SU-DHL-6 (cell line): ENCODE results near the gene STARD5.

Source experiments
- H2AFZ ChIP-seq: fragments of 200-600 bp; sonication (generic); 2 replicates; pipeline ENCODE4 v1.6.1; 2014; ENCODE audit warnings: low read depth, mild to moderate bottlenecking, moderate library complexity, mixed read lengths, antibody characterized with exemption, low read length; ENCODE audit not compliant: severe bottlenecking
- H3F3A ChIP-seq: fragments of 200-600 bp; shearing (Covaris generic); 2 replicates; pipeline ENCODE4 v1.6.0; 2016; ENCODE audit warnings: antibody characterized with exemption, mild to moderate bottlenecking; ENCODE audit not compliant: insufficient read depth
- H3K27ac ChIP-seq: fragments of 200-600 bp; sonication (generic); 2 replicates; pipeline ENCODE4 v1.5.1; 2016; ENCODE audit warnings: low read depth, mild to moderate bottlenecking, low read length, moderate library complexity, mixed read lengths
- H3K27me3 ChIP-seq: fragments of 200-600 bp; sonication (generic), shearing (Covaris generic); 2 replicates; pipeline ENCODE4 v1.6.0; 2014; ENCODE audit warnings: mild to moderate bottlenecking, low read length
- H3K36me3 ChIP-seq: fragments of 200-600 bp; sonication (generic); 2 replicates; pipeline ENCODE4 v1.6.1; 2014; ENCODE audit warnings: mild to moderate bottlenecking, low read length, mixed read lengths
- H3K4me2 ChIP-seq: fragments of 300-600, 200-600 bp; shearing (Covaris generic), sonication (generic); 2 replicates; pipeline ENCODE4 v1.6.0; 2014; ENCODE audit warnings: low read length, low read depth, mild to moderate bottlenecking; ENCODE audit not compliant: poor library complexity, severe bottlenecking
- H3K4me3 ChIP-seq: fragments of 200-600 bp; sonication (generic); 2 replicates; pipeline ENCODE4 v1.5.1; 2014; ENCODE audit warnings: antibody characterized with exemption, low read length, mild to moderate bottlenecking, mixed read lengths; ENCODE audit not compliant: insufficient read depth, poor library complexity, severe bottlenecking
- H3K79me2 ChIP-seq: fragments of 200-600 bp; sonication (generic); 2 replicates; pipeline ENCODE4 v1.6.1; 2014; ENCODE audit warnings: mild to moderate bottlenecking, low read length, moderate library complexity; ENCODE audit not compliant: insufficient read depth
- H3K9ac ChIP-seq: fragments of 200-600 bp; sonication (generic); 2 replicates; pipeline ENCODE4 v1.7.0; 2014; ENCODE audit warnings: mild to moderate bottlenecking, low read length
- H3K9me2 ChIP-seq: fragments of 200-600 bp; sonication (generic); replicated peaks from 2 replicates; pipeline ENCODE4 v1.6.1; 2014; ENCODE audit warnings: low read length; ENCODE audit not compliant: insufficient read depth
- H3K9me3 ChIP-seq: fragments of 200-600 bp; sonication (generic); 2 replicates; pipeline ENCODE4 v1.6.1; 2014; ENCODE audit warnings: low read length, mixed read lengths; ENCODE audit not compliant: insufficient read depth
- H4K20me1 ChIP-seq: fragments of 200-600 bp; sonication (generic); 2 replicates; pipeline ENCODE4 v1.6.1; 2014; ENCODE audit warnings: low read depth, mild to moderate bottlenecking, antibody characterized with exemption, low read length, moderate library complexity, mixed read lengths
- EZH2phosphoT487 ChIP-seq: fragments of 200-600 bp; sonication (generic), shearing (Covaris generic); conservative IDR thresholded peaks from 2 replicates; pipeline ENCODE4 v1.6.1; 2018; ENCODE audit warnings: mild to moderate bottlenecking, antibody characterized with exemption, low read length, moderate library complexity, mixed read lengths
- TF ChIP-seq, protein P1 (sequence below): fragments of 200-600 bp; sonication (generic); IDR thresholded peaks from one replicate; pipeline ENCODE4 v1.5.1; 2017; ENCODE audit warnings: antibody characterized with exemption, mild to moderate bottlenecking, low read length, moderate library complexity; ENCODE audit not compliant: insufficient read depth, poor library complexity, severe bottlenecking

STARD5 gene

DNA sequence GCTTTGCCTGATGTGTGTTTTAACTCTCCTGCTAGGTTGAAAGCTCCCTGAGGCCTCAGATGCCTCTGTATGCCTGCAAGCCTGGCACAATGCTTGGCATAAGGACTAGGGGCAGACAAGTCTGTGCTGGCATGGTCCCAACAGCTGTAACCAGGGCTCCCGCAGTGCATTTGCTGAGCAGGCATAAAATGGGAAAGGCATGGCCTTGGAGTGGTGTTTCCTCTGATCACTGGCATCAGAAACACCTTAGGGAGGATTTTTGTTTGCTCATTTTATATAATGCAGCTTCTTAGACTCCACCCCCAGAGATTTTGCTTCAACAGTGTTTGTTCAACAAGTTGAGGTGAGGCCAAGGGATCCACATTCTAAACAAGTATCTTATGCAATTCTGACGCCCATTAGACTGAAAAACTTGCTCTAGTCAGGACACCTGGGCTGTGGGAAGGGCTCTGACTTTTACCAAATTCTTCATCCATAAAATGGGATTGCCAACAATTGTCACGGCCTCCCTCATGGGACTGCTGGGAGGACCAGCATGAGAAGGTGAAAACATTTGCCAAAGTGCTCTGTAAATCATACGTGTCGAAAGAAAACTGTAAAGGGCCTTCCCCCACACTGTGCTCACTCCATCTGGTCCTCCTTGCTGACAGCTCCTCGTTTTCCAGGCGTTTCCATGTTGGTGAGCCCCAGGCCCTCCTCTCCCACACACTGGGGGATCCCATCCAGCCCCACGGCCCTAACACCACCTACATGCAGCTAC, 43.1 kb downstream of the STARD5 start:
- Histone ChIP-seq H3K79me2 (no peaks in the 10 kb centered on the region), H3K9me2 (no peaks in the 10 kb centered on the region), H3K4me3 (no peak overlapping the region), H2AFZ (no peak overlapping the region), H3F3A (no peaks in the 10 kb centered on the region), H3K4me2 (no peak overlapping the region), H3K36me3 (no peaks in the 10 kb centered on the region), H3K27me3 (no peaks in the 10 kb centered on the region), H3K9me3 (peaks cover 4% of the 10 kb centered on the region; the same call in 1 of the 2 replicates), H4K20me1 (no peaks in the 10 kb centered on the region), H3K9ac (no peak overlapping the region), H3K27ac (no peak overlapping the region)
- TF ChIP-seq EZH2phosphoT487, result no peak
- TF ChIP-seq, protein P1, sequence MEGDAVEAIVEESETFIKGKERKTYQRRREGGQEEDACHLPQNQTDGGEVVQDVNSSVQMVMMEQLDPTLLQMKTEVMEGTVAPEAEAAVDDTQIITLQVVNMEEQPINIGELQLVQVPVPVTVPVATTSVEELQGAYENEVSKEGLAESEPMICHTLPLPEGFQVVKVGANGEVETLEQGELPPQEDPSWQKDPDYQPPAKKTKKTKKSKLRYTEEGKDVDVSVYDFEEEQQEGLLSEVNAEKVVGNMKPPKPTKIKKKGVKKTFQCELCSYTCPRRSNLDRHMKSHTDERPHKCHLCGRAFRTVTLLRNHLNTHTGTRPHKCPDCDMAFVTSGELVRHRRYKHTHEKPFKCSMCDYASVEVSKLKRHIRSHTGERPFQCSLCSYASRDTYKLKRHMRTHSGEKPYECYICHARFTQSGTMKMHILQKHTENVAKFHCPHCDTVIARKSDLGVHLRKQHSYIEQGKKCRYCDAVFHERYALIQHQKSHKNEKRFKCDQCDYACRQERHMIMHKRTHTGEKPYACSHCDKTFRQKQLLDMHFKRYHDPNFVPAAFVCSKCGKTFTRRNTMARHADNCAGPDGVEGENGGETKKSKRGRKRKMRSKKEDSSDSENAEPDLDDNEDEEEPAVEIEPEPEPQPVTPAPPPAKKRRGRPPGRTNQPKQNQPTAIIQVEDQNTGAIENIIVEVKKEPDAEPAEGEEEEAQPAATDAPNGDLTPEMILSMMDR, result no peak

DNA sequence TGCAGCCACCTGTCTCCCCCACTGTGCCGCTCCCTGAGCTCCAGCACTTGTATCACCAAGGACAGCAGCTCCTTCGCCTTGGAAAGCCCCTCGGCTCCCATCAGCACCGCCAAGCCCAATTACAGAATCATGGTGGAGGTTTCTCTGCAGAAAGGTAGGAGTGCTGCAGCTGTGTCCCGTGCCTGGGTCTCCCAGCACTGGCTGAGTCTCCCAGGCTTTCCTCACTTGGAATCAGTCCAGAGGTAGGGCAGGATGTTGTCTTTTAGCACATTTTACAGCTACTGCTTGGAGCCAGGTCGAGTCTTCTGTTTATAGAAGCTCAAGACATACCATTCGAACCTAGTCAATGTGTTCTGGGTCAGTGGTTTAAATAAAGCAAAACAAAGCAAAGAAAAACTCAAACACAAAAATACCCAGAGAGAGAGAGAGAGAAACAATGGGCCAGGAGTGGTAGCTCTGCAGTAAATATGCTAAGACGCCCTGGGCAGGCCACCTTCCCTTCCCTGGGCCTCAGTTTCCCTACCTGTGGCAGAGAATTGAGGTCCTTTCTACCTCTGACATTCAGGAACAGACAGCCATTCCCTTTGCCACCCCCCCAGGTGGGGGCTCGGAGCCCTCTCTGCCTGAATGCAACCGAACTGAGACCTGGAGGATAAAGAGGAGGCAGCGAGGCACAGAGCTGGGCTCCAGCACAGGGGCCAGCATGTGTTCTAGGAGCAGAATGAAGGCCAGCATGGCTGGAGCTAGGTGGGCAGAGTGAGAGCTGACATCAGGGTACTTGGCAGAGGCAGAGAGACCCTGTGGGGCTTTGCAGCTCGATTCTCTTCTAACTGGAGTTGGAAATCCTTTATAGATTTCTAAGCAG, 44.1 kb downstream of the STARD5 start:
- Histone ChIP-seq H3K27ac (no peak overlapping the region), H3K9ac (no peak overlapping the region), H3K4me3 (no peak overlapping the region), H4K20me1 (no peaks in the 10 kb centered on the region), H3K36me3 (no peaks in the 10 kb centered on the region), H3F3A (no peaks in the 10 kb centered on the region), H3K9me2 (no peaks in the 10 kb centered on the region), H2AFZ (no peak overlapping the region), H3K79me2 (no peaks in the 10 kb centered on the region), H3K27me3 (no peaks in the 10 kb centered on the region), H3K9me3 (peaks cover 4% of the 10 kb centered on the region; the same call in 1 of the 2 replicates), H3K4me2 (no peak overlapping the region)
- TF ChIP-seq, protein P1, result no peak
- TF ChIP-seq EZH2phosphoT487, result no peak

DNA sequence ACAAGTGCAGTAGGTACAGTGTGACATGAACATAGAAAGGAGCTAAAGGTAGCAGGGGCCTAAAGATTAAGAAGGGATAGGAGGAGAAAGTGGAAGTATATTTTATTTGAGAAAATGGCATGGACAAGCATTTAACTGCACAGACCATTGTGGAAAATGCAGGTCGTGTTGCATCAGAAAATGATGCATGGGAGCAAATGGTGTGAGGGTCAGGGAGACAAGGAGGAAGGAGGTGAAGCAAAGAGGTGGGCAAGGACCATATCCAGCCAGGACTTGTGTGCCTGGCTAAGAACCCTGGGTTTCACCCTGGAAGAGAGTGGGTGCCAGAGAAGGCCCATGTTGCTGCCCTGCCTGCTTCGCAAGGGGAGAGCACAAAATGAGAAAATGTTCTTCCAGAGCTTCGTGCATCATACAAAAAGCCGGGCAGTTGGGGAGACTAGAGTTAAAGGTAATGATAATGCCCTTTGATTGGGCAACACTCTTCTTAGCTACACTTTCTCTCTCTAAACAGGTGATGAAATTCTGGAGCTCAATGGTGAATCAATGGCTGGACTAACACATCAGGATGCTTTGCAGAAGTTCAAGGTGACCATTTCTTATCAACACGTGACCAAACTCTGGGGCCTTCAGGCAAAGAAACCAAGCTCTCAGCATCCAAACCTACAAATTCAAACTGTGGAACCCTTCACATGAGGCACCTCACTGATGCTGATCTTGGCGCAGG, 45.5 kb downstream of the STARD5 start:
- no peak overlapping the region for H3K4me3 ChIP-seq
- H3K36me3 ChIP-seq, result no peaks in the 10 kb centered on the region
- no peak overlapping the region for H3K27ac ChIP-seq
- H3K9ac ChIP-seq, result no peak overlapping the region
- H3F3A ChIP-seq, result no peaks in the 10 kb centered on the region
- H3K9me3 ChIP-seq, result peaks cover 4% of the 10 kb centered on the region; the same call in 1 of the 2 replicates
- TF ChIP-seq EZH2phosphoT487, result no peak
- TF ChIP-seq, protein P1, result no peak
- no peaks in the 10 kb centered on the region for H3K27me3 ChIP-seq
- H2AFZ ChIP-seq, result no peak overlapping the region
- no peak overlapping the region for H3K4me2 ChIP-seq
- H3K9me2 ChIP-seq, result no peaks in the 10 kb centered on the region
- no peaks in the 10 kb centered on the region for H4K20me1 ChIP-seq
- no peaks in the 10 kb centered on the region for H3K79me2 ChIP-seq
